H1 (cell line): ENCODE measurements around the gene UNK. TPM values are rescaled to one million over a fixed set of nuclear protein-coding genes. Genes with fewer than 3 reads are reported as not detected.

Source experiments
- CTCF ChIA-PET: fragments of 300-600 bp; sonication (Branson Sonifier 250); formaldehyde crosslinking; loops from one replicate; lab custom pipeline; 2021; ENCODE audit not compliant: partially characterized antibody; lab: Charles Lee
- POLR2A ChIA-PET: fragments of 300-600 bp; sonication (Branson Sonifier 250); formaldehyde crosslinking; loops from one replicate; lab custom pipeline; 2021; ENCODE audit warnings: inconsistent platforms; ENCODE audit not compliant: partially characterized antibody; lab: Charles Lee
- DNase-seq, 2 experiments: peaks; one replicate each; pipeline versions ENCODE4 v3.0.0 to v3.0.0-alpha.2; 2010 to 2022; ENCODE audit warnings: low spot score in 2 of 2, low read depth in 1 of 2, mixed read lengths in 1 of 2
- FAIRE-seq: peaks from 2 replicates; lab custom pipeline; 2011; peaks lifted over from hg19 to GRCh38; lab: Jason Lieb, UNC
- H2AFZ ChIP-seq: 2 replicates; pipeline ENCODE4 v1.8.1; 2012; ENCODE audit warnings: low read length, inconsistent platforms
- H2AK5ac ChIP-seq: 2 replicates; pipeline ENCODE4 v1.6.1; 2013; ENCODE audit warnings: low read depth, low read length
- H2BK120ac ChIP-seq: replicated peaks from 2 replicates; pipeline ENCODE3; 2013; ENCODE audit warnings: low read depth, low read length, inconsistent platforms
- H2BK12ac ChIP-seq: 2 replicates; pipeline ENCODE4 v1.6.1; 2013; ENCODE audit warnings: low read depth, low read length
- H2BK15ac ChIP-seq: 2 replicates; pipeline ENCODE4 v1.6.1; 2013; ENCODE audit warnings: low read length
- H2BK20ac ChIP-seq: 2 replicates; pipeline ENCODE4 v1.6.1; 2013; ENCODE audit warnings: low read length
- H2BK5ac ChIP-seq: 2 replicates; pipeline ENCODE4 v1.6.1; 2013; ENCODE audit warnings: low read depth, low read length
- H3K14ac ChIP-seq: 2 replicates; pipeline ENCODE4 v1.6.1; 2013; ENCODE audit warnings: inconsistent platforms; ENCODE audit not compliant: insufficient read length
- H3K18ac ChIP-seq: 2 replicates; pipeline ENCODE4 v1.6.1; 2013; ENCODE audit warnings: low read length; ENCODE audit errors: extremely low read depth
- H3K23ac ChIP-seq: 2 replicates; pipeline ENCODE4 v1.6.1; 2013; ENCODE audit warnings: inconsistent platforms; ENCODE audit not compliant: insufficient read length
- H3K23me2 ChIP-seq: 2 replicates; pipeline ENCODE4 v1.6.1; 2013; ENCODE audit warnings: low read depth, low read length
- H3K27ac ChIP-seq: 2 replicates; pipeline ENCODE4 v1.6.1; 2011; ENCODE audit warnings: low read depth, low read length, inconsistent platforms
- H3K27me3 ChIP-seq, 4 experiments: replicated peaks in 1 of 4; 1 replicate in 1 of 4; 2 replicates in 3 of 4; pipeline versions ENCODE4 v1.6.1 to v1.8.1; 2011 to 2013; ENCODE audit warnings: low read length in 3 of 4, mild to moderate bottlenecking in 3 of 4, inconsistent platforms in 2 of 4, mixed read lengths in 2 of 4, moderate library complexity in 1 of 4; ENCODE audit not compliant: control insufficient read depth in 3 of 4, insufficient read depth in 3 of 4; ENCODE audit errors: extremely low read depth in 1 of 4
- H3K36me3 ChIP-seq, 4 experiments: 2 replicates each; pipeline versions ENCODE4 v1.6.1 to v1.8.1; 2011 to 2013; ENCODE audit warnings: mild to moderate bottlenecking in 4 of 4, low read length in 3 of 4, moderate library complexity in 2 of 4, control low read depth in 1 of 4, inconsistent platforms in 1 of 4; ENCODE audit not compliant: insufficient read depth in 4 of 4, control insufficient read depth in 2 of 4
- H3K4ac ChIP-seq: replicated peaks from 2 replicates; pipeline ENCODE3; 2013; ENCODE audit warnings: low read length, low read depth, mixed read lengths, inconsistent platforms; ENCODE audit not compliant: insufficient read length
- H3K4me1 ChIP-seq, 4 experiments: replicated peaks in 1 of 4; 1 replicate in 1 of 4; 2 replicates in 3 of 4; pipeline versions ENCODE4 v1.6.1 to v1.8.1; 2011 to 2013; ENCODE audit warnings: low read length in 3 of 4, inconsistent platforms in 2 of 4, mixed read lengths in 1 of 4; ENCODE audit not compliant: insufficient read depth in 4 of 4, control insufficient read depth in 3 of 4
- H3K4me2 ChIP-seq, 2 experiments: 2 replicates each; pipeline versions ENCODE4 v1.6.1 to v1.8.1; 2011 to 2013; ENCODE audit warnings: low read depth in 2 of 2, low read length in 2 of 2, control low read depth in 1 of 2, inconsistent platforms in 1 of 2, mild to moderate bottlenecking in 1 of 2; ENCODE audit not compliant: insufficient read depth in 1 of 2
- H3K4me3 ChIP-seq, 4 experiments: fragments of 200-600, 300-600 bp in 1 of 4; sonication (generic), shearing (Covaris generic), sonication (Bioruptor Twin) in 1 of 4; 2 replicates each; pipeline versions ENCODE4 v1.5.1 to v1.8.1; 2011 to 2016; ENCODE audit warnings: low read length in 4 of 4, low read depth in 3 of 4, control low read depth in 2 of 4, inconsistent platforms in 2 of 4, mild to moderate bottlenecking in 2 of 4, mixed read lengths in 1 of 4, moderate library complexity in 1 of 4; ENCODE audit not compliant: insufficient read depth in 2 of 4; ENCODE audit errors: extremely low read depth in 1 of 4
- H3K56ac ChIP-seq: replicated peaks from 2 replicates; pipeline ENCODE3; 2013; ENCODE audit warnings: low read depth, mild to moderate bottlenecking, mixed read lengths, low read length, inconsistent platforms; ENCODE audit not compliant: insufficient read length
- H3K79me1 ChIP-seq: 2 replicates; pipeline ENCODE4 v1.6.1; 2013; ENCODE audit warnings: low read depth, low read length, control low read depth
- H3K79me2 ChIP-seq, 2 experiments: 2 replicates each; pipeline versions ENCODE4 v1.6.1 to v1.8.1; 2012 to 2013; ENCODE audit warnings: low read length in 2 of 2, mild to moderate bottlenecking in 2 of 2, inconsistent platforms in 1 of 2; ENCODE audit not compliant: insufficient read depth in 2 of 2, control insufficient read depth in 1 of 2
- H3K9ac ChIP-seq, 4 experiments: replicated peaks in 1 of 4; 1 replicate in 1 of 4; 2 replicates in 3 of 4; pipeline versions ENCODE4 v1.6.1 to v1.8.1; 2011 to 2013; ENCODE audit warnings: low read depth in 3 of 4, low read length in 3 of 4, control low read depth in 2 of 4, mild to moderate bottlenecking in 2 of 4, moderate library complexity in 2 of 4, inconsistent platforms in 1 of 4; ENCODE audit errors: extremely low read depth in 1 of 4
- H3K9me3 ChIP-seq, 2 experiments: 2 replicates each; pipeline versions ENCODE4 v1.6.1 to v1.8.1; 2012 to 2013; ENCODE audit warnings: mild to moderate bottlenecking in 2 of 2, moderate library complexity in 2 of 2, control low read depth in 1 of 2, inconsistent platforms in 1 of 2, low read depth in 1 of 2, low read length in 1 of 2, mixed read lengths in 1 of 2; ENCODE audit not compliant: insufficient read depth in 2 of 2
- H4K20me1 ChIP-seq, 2 experiments: replicated peaks in 1 of 2; 2 replicates each; pipeline versions ENCODE3 to v1.8.1; 2011 to 2013; ENCODE audit warnings: inconsistent platforms in 2 of 2, low read length in 2 of 2, mild to moderate bottlenecking in 1 of 2; ENCODE audit not compliant: insufficient read depth in 2 of 2, control insufficient read depth in 1 of 2
- H4K5ac ChIP-seq: 2 replicates; pipeline ENCODE4 v1.6.1; 2013; ENCODE audit warnings: low read length, low read depth, mixed read lengths, inconsistent platforms; ENCODE audit not compliant: insufficient read length
- H4K8ac ChIP-seq: 2 replicates; pipeline ENCODE4 v1.8.0; 2013; ENCODE audit warnings: mild to moderate bottlenecking, moderate library complexity, low read length, inconsistent platforms; ENCODE audit not compliant: insufficient read depth; ENCODE audit errors: extremely low read depth
- H4K91ac ChIP-seq: replicated peaks from 2 replicates; pipeline ENCODE3; 2013; ENCODE audit warnings: low read length, mixed read lengths, inconsistent platforms; ENCODE audit not compliant: insufficient read length
- BACH1 ChIP-seq: IDR thresholded peaks from 2 replicates; pipeline ENCODE4 v1.6.1; 2012; ENCODE audit warnings: low read length, improper control_type of control experiment
- CHD1 ChIP-seq: IDR thresholded peaks from 2 replicates; pipeline ENCODE4 v1.6.1; 2012; ENCODE audit warnings: low read depth, low read length, improper control_type of control experiment
- KDM1A ChIP-seq: fragments of 200-600, 300-600 bp; sonication (generic); IDR thresholded peaks from 2 replicates; pipeline ENCODE4 v1.7.1; 2016; ENCODE audit warnings: mild to moderate bottlenecking, low read length, borderline replicate concordance
- POLR2AphosphoS5 ChIP-seq: IDR thresholded peaks from 2 replicates; pipeline ENCODE4 v1.6.1; 2011; ENCODE audit warnings: low read depth, low read length
- RAD21 ChIP-seq, 2 experiments: IDR thresholded peaks in 1 of 2; conservative IDR thresholded peaks in 1 of 2; 2 replicates each; pipeline ENCODE4 v1.6.1; 2011; ENCODE audit warnings: low read depth in 2 of 2, low read length in 2 of 2, improper control_type of control experiment in 1 of 2, inconsistent platforms in 1 of 2, mild to moderate bottlenecking in 1 of 2, moderate library complexity in 1 of 2
- SIX5 ChIP-seq: IDR thresholded peaks from 2 replicates; pipeline ENCODE4 v1.6.1; 2011; ENCODE audit warnings: mild to moderate bottlenecking, low read depth, low read length
- TBP ChIP-seq: IDR thresholded peaks from 2 replicates; pipeline ENCODE4 v1.6.1; 2011; ENCODE audit warnings: low read depth, low read length, improper control_type of control experiment
- TEAD4 ChIP-seq: IDR thresholded peaks from 2 replicates; pipeline ENCODE4 v1.6.1; 2012; ENCODE audit warnings: low read depth, low read length, inconsistent platforms, mixed read lengths
- ZNF274 ChIP-seq: IDR thresholded peaks from 2 replicates; pipeline ENCODE4 v1.7.0; 2012; ENCODE audit warnings: low read length, borderline replicate concordance; ENCODE audit errors: extremely low read depth
- WGBS, 2 experiments: shearing (Covaris generic) in 1 of 2; methylation state at CpG; one replicate each; pipeline versions ENCODE4 v1.1.6 to v1.1.7; 2013 to 2015; ENCODE audit warnings: low lambda C conversion rate in 2 of 2, mixed read lengths in 2 of 2, inconsistent platforms in 1 of 2, low coverage in 1 of 2, missing lambda C conversion rate in 1 of 2; ENCODE audit not compliant: insufficient replicate concordance in 2 of 2, insufficient coverage in 1 of 2, insufficient read length in 1 of 2; ENCODE audit errors: extremely low coverage in 1 of 2, missing lambda C conversion rate in 1 of 2; 5-methylcytosine and 5-hydroxymethylcytosine counted together
- polyA plus RNA-seq, 7 experiments: library from polyadenylated mRNA; depleted of rRNA in 3 of 7; stranded (reverse) in 5 of 7; unstranded in 2 of 7; fragments of >200 nt in 5 of 7; fragments of 200-250 nt in 2 of 7; gene quantifications; 1 replicate in 5 of 7; 2 replicates in 1 of 7; 4 replicates in 1 of 7; pipeline versions ENCODE4 v1.2.1 to v1.2.3, GENCODE V29; 2011 to 2013; ENCODE audit warnings: missing spikeins in 2 of 7, mixed read lengths in 2 of 7
- total RNA-seq: library from RNA; stranded (reverse); fragmentation: NEBNext Ultra II Directional; extraction: Animal tissue kit (Norgen Biotek cat#: 25700); gene quantifications from 2 replicates; pipeline ENCODE4 v1.2.1, GENCODE V29; 2021
- TF ChIP-seq, protein P1 (sequence below), 3 experiments: IDR thresholded peaks; 1 replicate in 2 of 3; 2 replicates in 1 of 3; pipeline versions ENCODE4 v1.5.1 to v1.6.1; 2011; ENCODE audit warnings: low read length in 3 of 3, mild to moderate bottlenecking in 3 of 3, inconsistent platforms in 2 of 3, low read depth in 1 of 3, moderate library complexity in 1 of 3; ENCODE audit not compliant: insufficient read depth in 1 of 3; ENCODE audit errors: control extremely low read depth in 1 of 3

UNK gene
- total and polyA plus RNA-seq, 2 of the 8 experiments (the other 6 are each of a cell fraction or from before 2014, with no cell fraction given): 24.2 to 33.3 TPM

DNA sequence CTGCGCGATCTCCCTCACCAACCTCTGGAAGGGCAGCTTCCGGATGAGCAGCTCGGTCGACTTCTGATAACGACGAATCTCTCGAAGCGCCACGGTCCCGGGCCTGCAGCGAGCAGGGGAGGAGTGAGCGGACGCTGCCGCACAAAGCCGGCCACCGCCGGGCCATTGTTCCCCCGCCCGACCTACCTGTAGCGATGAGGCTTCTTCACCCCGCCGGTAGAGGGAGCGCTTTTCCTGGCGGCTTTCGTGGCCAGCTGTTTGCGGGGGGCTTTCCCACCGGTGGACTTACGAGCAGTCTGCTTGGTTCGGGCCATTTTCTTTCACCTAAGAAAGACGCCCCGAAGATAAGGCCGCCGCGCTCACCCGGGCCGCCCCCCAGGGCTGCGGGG is 5.8 kb upstream of the UNK start:
- Histone ChIP-seq H2BK120ac (no peak overlapping the region), H3K9me3 (no peaks in the 10 kb centered on the region), H2BK20ac (no peak overlapping the region), H3K27ac (peak overlapping the region; percentile 92), H3K23ac (no peak overlapping the region), H3K14ac (no peak overlapping the region), H4K20me1 (peaks cover 10 to 12% of the 10 kb centered on the region in 2 experiments), H4K5ac (no peak overlapping the region), H4K91ac (peak overlapping the region; percentile 18), H3K4me3 (peak overlapping the region; percentile 75 to 93 (median 86)), H3K23me2 (no peaks in the 10 kb centered on the region), H3K79me1 (no peaks in the 10 kb centered on the region), H3K56ac (no peak overlapping the region), H2AFZ (no peak overlapping the region), H3K79me2 (peaks cover 3 to 28% of the 10 kb centered on the region in 2 experiments; a peak in 3 of 4 replicates), H3K4ac (no peak overlapping the region), H2BK12ac (no peak overlapping the region), H3K4me2 (peak overlapping the region; percentile 82 to 89), H3K4me1 (peaks cover 0 to 7% (median 3%) of the 10 kb centered on the region in 4 experiments; a peak in 6 of 7 replicates), H3K27me3 (no peaks in the 10 kb centered on the region), H4K8ac (peak overlapping the region; percentile 96), H2AK5ac (no peak overlapping the region), H3K9ac (peak overlapping the region; percentile 91 to 98 (median 97)), H2BK15ac (no peak overlapping the region), H3K36me3 (peaks cover 0 to 29% (median 14%) of the 10 kb centered on the region in 4 experiments; a peak in 5 of 8 replicates), H2BK5ac (no peak overlapping the region), H3K18ac (no peak overlapping the region; the same call in 1 of the 2 replicates)
- CTCF ChIA-PET: interaction anchor here (1.0 to 21.4 kb wide), 4 partner anchors 11 to 49 kb away, joined by 3 to 359 read pairs (median 17); partner anchors contain the start of gene GALK1
- DNase-seq (no peak), FAIRE-seq (no peak)
- 2% methylated on average over 21 of the region's 38 CpGs; no CpG with 5 or more reads in 1 of the 2 experiments for WGBS, 2 experiments
- POLR2A ChIA-PET: interaction anchor here (0.8 to 8.5 kb wide), 19 partner anchors 6 to 234 kb away, joined by 3 to 425 read pairs (median 6); partner anchors contain the start of genes GALK1, ITGB4, MRPL38 and UNK
- TF ChIP-seq KDM1A: peak; percentile 9; the same call in 1 of the 2 replicates
- TF ChIP-seq, protein P1, sequence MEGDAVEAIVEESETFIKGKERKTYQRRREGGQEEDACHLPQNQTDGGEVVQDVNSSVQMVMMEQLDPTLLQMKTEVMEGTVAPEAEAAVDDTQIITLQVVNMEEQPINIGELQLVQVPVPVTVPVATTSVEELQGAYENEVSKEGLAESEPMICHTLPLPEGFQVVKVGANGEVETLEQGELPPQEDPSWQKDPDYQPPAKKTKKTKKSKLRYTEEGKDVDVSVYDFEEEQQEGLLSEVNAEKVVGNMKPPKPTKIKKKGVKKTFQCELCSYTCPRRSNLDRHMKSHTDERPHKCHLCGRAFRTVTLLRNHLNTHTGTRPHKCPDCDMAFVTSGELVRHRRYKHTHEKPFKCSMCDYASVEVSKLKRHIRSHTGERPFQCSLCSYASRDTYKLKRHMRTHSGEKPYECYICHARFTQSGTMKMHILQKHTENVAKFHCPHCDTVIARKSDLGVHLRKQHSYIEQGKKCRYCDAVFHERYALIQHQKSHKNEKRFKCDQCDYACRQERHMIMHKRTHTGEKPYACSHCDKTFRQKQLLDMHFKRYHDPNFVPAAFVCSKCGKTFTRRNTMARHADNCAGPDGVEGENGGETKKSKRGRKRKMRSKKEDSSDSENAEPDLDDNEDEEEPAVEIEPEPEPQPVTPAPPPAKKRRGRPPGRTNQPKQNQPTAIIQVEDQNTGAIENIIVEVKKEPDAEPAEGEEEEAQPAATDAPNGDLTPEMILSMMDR (IDR thresholded peaks at IDR 0.05; ENCODE audit: control extremely low read depth in 1 of 3, insufficient read depth in 1 of 3, low read depth in 1 of 3, low read length in 3 of 3): peak; percentile 63 to 75 (median 66); a peak in 3 of 4 replicates
- TF ChIP-seq TEAD4: no peak
- 0 out of 4 replicates have a peak, but pooled peaks of 1 of the 2 experiments have one; percentile 6 for TF ChIP-seq RAD21 (IDR thresholded peaks at IDR 0.05 in 1 of 2, conservative IDR thresholded peaks at IDR 0.05 in 1 of 2; ENCODE audit: low read depth in 2 of 2, low read length in 2 of 2)
- no peak; the same call in 1 of the 2 replicates for TF ChIP-seq SIX5
- peak; percentile 45; the same call in 1 of the 2 replicates for TF ChIP-seq BACH1
- no peak for TF ChIP-seq ZNF274
- TF ChIP-seq TBP: no peak
- TF ChIP-seq CHD1: no peak
- TF ChIP-seq POLR2AphosphoS5: peak; percentile 52; the same call in 1 of the 2 replicates
